ENCODE data around the gene OTULINL.
A peak's percentile ranks its signal among the peaks of the same experiment; 100 is the strongest.
"Not testable (repeated sequence)": the region's sequence is repeated elsewhere in the genome, so short reads cannot be mapped to it uniquely, and the experiment has no call there.

Gene OTULINL

DNA sequence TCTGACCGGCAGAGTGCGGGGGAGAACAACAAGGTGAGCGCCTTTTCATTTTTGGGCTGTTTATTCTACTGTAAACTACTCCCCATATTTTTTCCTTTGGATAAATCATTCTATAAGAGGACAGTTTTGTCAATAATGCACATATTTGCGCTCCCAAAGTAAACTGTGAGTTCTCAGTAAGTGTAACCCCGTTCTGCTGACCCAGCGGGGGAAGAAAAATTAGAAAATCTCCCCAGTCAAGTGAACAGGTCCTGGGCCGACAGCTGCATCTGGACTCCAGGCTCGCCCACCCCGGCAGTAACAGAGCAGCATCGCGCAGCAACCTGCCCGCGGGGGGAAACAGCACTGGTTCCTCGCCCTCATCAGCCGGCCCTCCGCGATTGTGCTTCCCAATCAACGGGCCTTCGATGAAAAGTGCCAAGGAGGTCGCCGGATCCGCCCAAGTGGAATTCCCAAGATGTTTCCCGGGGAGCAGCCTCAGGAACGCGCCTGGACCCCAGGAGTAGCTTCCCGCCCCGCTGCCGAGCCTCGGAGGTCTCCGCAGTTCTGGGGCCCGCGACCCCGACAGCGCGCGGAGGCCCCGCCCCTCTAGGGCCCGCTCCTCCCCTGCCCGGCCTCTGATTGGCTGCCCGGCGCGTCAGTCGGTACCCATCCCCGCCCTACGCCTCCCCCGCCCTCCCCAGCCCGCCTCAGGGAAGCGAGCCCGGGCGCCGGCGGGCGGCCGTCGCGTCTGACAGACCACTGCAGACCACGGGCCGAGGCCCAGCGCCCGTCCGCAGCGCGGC, at the start of gene OTULINL:
TSS of gene OTULINL (plus strand) at position 687 of the 785 bp plus-strand sequence. CDS start 103 bp downstream, outside the sequence.
- peak; percentile 95 for DNase-seq

DNA sequence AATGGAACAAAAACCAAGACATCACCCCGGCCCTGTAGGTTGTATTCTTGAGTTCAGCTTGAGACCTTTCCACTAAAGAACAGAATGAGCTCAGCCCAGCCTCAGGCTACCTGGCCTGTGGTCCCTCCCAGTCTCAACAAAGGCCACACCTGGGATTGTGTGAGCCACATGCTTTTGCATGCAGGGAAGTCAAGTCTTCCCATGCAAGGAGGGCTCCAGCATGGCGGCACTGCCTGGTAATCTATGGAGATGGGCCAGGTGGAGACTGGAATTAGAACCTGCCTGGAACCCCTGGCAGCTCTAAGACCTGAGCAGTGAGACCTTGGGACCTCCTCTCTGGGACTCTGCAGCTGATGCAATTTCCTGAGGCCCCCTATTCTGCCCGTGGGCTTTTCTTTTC, 49.4 kb upstream of the OTULINL start:
- DNase-seq, result no peak

DNA sequence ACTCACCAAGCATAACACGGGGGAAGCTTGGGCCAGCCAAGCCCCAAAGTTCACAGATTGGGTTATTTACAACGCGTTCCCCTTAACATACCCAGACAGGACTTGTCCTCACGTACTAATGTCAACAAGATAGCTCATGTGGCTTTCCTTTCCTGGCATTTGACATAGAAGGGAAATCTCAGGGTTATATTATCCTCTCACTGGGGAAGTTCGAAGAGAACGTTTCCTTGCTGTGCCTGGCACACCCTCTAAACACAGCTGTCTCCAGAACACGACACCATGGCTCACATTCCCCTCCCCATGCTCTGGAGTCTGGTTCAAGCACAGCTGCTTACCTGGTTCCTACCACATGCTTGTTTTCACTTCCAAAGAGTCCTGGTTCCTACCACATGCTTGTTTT, 46.8 kb upstream of the OTULINL start:
- peak; percentile 6 for DNase-seq

DNA sequence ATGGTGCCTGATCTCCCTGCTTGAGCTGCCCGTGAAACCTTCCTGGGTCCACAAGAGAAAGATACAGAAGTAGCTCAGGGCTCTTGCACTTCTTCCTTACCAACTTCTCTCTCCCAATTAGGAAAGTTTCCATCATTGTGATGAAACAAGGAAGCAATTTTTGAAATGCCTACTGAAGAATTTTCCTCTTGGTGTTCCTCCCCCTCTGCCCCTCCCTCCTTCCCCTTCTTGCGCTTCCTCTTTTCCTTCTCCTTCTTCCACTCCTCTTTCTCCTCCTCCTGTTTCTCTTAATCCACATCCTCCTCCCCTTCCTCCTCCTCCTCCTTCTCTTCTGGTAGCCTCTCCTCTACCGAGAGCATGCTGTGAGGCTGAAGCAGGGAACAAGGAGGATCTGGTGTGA, 36.3 kb upstream of the OTULINL start:
- no peak for DNase-seq

- DNase-seq, result no peak
Observed at GRCh38 chr5:14545862-14546261, 35.7 kb upstream of the OTULINL start.

GRCh38 chr5:14547666-14548065, 33.9 kb upstream of the OTULINL start:
- no peak for DNase-seq

DNA sequence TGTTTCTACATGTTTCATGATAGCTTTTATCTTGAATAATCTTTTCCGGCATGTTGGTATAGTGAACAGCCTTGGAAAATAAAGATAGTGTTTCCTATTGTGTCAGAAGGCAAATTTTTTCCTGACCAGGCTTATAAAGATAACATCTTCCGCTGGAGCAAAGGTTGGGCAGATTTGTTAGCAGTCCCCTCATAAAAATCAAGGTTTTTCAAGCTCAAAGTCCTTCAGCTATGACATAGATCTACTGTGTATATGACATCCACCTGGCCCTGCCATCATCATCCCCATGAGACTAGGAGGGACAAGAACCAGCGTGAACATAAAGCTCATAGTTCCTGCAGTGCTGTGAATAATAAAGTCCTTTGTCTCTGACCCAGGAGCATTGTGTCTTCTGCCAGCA, 30.4 kb upstream of the OTULINL start:
- no peak for DNase-seq

GRCh38 chr5:14552017-14552416, 29.6 kb upstream of the OTULINL start:
- DNase-seq, result no peak

- DNase-seq, result not testable (repeated sequence)
Observed at GRCh38 chr5:14554288-14554687, 27.3 kb upstream of the OTULINL start.

GRCh38 chr5:14556015-14556414, 25.6 kb upstream of the OTULINL start:
- no peak for DNase-seq

DNA sequence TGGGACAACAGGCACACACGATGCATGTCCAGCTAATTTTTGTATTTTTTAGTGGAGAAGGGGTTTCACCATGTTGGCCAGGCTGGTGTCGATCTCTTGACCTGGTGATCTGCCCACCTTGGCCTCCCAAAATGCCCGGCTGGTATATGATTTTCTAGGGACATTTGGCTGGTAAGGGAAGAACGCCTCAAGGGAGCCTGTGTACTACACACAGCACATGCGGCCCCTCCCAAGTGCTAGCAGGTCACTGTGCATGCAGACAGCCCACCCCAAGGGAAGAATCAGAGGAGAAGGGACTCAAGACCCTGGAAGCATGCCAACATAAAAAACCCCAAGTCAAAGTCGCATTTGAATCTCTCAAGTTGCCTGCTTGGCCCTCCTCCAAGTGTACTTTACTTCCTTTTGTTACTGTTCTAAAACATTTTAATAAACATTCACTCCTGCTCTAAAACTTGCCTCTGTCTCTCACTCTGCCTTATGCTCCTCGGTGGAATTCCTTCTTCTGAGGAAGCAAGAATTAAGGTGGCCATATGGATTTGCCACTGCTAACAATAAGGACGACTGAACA, 24.3 kb upstream of the OTULINL start:
- peak; percentile 26 for DNase-seq

GRCh38 chr5:14557791-14558415, 23.7 kb upstream of the OTULINL start:
- DNase-seq, result no peak

DNA sequence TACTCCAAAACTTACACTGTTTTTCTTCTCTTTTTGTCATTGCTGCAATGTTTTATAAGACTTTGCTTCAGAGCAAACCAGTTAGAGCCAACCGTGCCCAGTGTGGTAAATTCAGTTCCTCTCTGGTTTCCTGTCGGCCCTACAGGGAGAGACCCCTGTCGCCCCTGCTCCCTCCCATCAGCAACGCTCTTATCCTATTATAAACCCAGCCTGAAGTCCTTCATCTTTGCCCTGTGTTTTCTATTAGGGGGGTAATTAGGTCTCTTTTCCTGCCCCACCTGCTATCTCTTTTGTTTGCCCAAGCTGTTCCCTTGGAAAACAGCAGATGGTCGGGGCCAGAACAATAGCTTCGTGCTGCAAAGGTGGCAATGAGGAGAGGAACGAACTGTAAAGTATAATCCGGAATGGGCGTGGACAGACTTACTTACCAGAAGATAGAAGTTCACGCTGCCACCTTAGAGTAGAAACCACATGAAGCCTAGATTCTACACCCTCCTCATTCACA, 21.4 kb upstream of the OTULINL start:
- peak; percentile 56 for DNase-seq

DNA sequence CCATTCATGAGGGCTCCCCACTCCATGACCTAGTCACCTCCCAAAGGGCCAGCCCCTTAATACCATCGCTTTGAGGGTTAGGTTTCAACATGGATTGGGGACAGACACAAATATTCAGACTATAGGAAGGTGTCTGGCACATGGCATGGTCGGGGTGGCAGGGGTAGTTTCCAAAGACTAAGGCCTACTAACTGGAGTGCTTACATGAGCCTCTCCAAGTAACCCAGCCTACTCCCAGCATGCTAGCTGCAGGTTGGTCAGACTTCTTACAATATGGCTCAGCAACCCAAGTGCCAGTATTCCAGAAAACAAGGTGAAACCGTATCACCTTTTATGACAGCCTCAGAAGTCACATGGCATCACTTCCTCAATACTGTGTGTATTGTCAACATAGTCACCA, 19.9 kb upstream of the OTULINL start:
- no peak for DNase-seq

GRCh38 chr5:14568333-14568732, 13.3 kb upstream of the OTULINL start:
- no peak for DNase-seq

DNA sequence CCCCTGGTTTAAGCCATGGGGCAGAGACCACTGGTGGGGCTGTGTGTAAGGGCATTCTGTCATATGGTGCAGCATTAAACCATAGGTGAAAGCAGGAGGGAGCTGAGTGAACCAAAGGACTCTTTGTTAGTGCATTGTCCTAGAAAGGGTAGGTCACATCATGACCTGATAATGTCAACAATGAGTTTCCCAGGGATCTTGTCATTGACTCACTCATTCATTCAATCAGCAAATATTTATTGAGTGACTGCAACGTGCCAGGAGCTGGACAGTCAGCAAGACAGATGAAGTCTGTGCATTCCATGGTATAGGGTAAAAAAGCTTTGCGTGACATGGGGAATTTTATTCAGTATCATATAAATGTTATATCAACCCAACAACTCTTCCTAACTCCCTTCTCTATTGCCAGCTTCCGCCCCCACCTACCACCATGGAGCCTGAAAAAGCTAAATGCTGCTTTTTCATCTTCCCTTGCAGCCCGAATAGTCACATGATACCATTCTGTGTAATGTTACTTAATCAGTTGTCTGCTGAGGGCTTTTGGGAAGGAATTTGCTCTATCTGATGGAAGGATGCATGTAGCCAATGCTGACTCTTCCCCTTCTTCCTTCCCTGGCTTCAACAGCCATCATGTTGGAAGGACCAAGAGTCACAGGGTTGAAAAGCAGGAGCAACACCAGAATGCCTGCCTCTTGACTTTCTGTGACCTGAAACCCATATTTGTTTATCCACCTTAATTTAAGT, 11.5 kb upstream of the OTULINL start:
- no peak for DNase-seq

GRCh38 chr5:14571901-14572300, 9.7 kb upstream of the OTULINL start:
- DNase-seq, result no peak

GRCh38 chr5:14572385-14572784, 9.2 kb upstream of the OTULINL start:
- DNase-seq, result no peak

GRCh38 chr5:14572836-14573235, 8.8 kb upstream of the OTULINL start:
- no peak for DNase-seq

- no peak for DNase-seq
Observed at GRCh38 chr5:14574096-14574495, 7.5 kb upstream of the OTULINL start.

DNA sequence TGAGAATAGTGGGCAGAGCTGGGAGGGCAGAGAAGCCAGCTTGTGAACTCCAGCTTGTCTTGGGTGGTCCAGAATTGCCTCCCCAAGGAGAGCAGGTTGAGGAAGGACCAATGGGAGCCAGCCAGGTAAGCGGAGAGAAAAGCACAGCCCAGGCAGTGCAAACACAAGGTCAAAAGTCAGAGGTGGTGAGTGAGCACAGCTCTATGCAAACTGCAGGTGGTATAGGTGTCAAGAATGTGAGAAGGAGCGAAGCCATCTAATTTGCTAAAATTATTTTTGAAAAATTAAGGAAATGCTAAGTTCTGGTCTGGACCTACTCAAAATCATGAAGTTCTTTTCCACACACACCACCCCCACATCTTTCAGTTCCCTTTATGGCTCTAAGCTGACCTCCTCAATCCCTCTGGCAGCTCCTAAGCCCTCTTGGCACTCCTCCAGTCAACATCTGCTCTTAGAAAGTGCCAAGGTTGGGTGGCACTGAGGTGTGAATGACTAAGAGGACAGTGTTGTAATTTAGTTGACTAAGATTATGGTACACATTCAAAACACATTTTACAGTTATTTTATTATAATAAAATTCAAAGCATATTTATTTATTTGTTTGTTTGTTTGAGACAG, 6.6 kb upstream of the OTULINL start:
- no peak for DNase-seq

GRCh38 chr5:14576206-14576605, 5.4 kb upstream of the OTULINL start:
- DNase-seq, result no peak

All from eye (tissue), 1 donor.